RWPE2 (cell line): ENCODE data around the gene PHACTR4.
"Not testable (repeated sequence)": the region's sequence is repeated elsewhere in the genome, so short reads cannot be mapped to it uniquely, and the experiment has no call there.

Experiments used
- ATAC-seq: fragments of 200-7000 bp; cut with Tn5 transposase; 3 replicates; pipeline ENCODE4 v1.9.1; 2021; ENCODE audit warnings: low read depth
- DNase-seq: peaks from one replicate; pipeline ENCODE4 v3.0.0-alpha.2; 2020; ENCODE audit warnings: low spot score
- H3K27ac ChIP-seq: fragments of 450-650 bp; 2 replicates; pipeline ENCODE4 v1.5.1; 2017; ENCODE audit warnings: mild to moderate bottlenecking; ENCODE audit not compliant: poor library complexity, severe bottlenecking
- H3K27me3 ChIP-seq: fragments of 250-450 bp; sonication (Bioruptor Pico); 2 replicates; pipeline ENCODE4 v1.5.1; 2021; ENCODE audit warnings: mild to moderate bottlenecking, moderate library complexity; ENCODE audit not compliant: insufficient read depth, poor library complexity, severe bottlenecking
- H3K36me3 ChIP-seq: fragments of 250-450 bp; sonication (Bioruptor Pico); 2 replicates; pipeline ENCODE4 v1.5.1; 2020; ENCODE audit warnings: low read depth, mild to moderate bottlenecking, moderate library complexity
- H3K4me1 ChIP-seq: fragments of 250-450 bp; sonication (Bioruptor Pico); 2 replicates; pipeline ENCODE4 v1.5.1; 2021; ENCODE audit warnings: mild to moderate bottlenecking, moderate library complexity; ENCODE audit not compliant: insufficient read depth, poor library complexity, severe bottlenecking
- H3K4me3 ChIP-seq: fragments of 250-450 bp; sonication (Bioruptor Pico); 2 replicates; pipeline ENCODE4 v1.5.1; 2021; ENCODE audit warnings: mild to moderate bottlenecking, moderate library complexity; ENCODE audit not compliant: severe bottlenecking
- H3K9me3 ChIP-seq: fragments of 250-450 bp; sonication (Bioruptor Pico); 2 replicates; pipeline ENCODE4 v1.5.1; 2021; ENCODE audit warnings: mild to moderate bottlenecking, moderate library complexity; ENCODE audit not compliant: severe bottlenecking
- CTCF ChIP-seq: fragments of 450-650 bp; IDR thresholded peaks from one replicate; pipeline ENCODE4 v1.5.1; 2017; ENCODE audit warnings: mild to moderate bottlenecking, moderate library complexity; ENCODE audit not compliant: poor library complexity, severe bottlenecking

The PHACTR4 gene

GRCh38 chr1:28439320-28439719 is 69.8 kb downstream of the PHACTR4 start:
- DNase-seq, result no peak
- Histone ChIP-seq H3K36me3 (peaks cover 8% of the 10 kb centered on the region; the same call in 1 of the 2 replicates), H3K4me1 (peaks cover 30% of the 10 kb centered on the region), H3K27me3 (no peaks in the 10 kb centered on the region), H3K9me3 (no peaks in the 10 kb centered on the region), H3K4me3 (no peak overlapping the region), H3K27ac (peak overlapping the region; percentile 89)
- no peak for ATAC-seq
- no peak for TF ChIP-seq CTCF

- ATAC-seq (no peak), DNase-seq (no peak)
- Histone ChIP-seq H3K27me3 (no peaks in the 10 kb centered on the region), H3K36me3 (peaks cover 4% of the 10 kb centered on the region; the same call in 1 of the 2 replicates), H3K9me3 (no peaks in the 10 kb centered on the region), H3K27ac (no peak overlapping the region), H3K4me1 (peaks cover 28% of the 10 kb centered on the region), H3K4me3 (no peak overlapping the region)
- TF ChIP-seq CTCF, result no peak
These were observed 72.1 kb downstream of the PHACTR4 start for GRCh38 chr1:28441674-28442073.

GRCh38 chr1:28443550-28443949 is 74.0 kb downstream of the PHACTR4 start:
- DNase-seq (no peak), ATAC-seq (no peak)
- no peaks in the 10 kb centered on the region for H3K9me3 ChIP-seq
- peak overlapping the region; percentile 9 for H3K27ac ChIP-seq
- TF ChIP-seq CTCF, result no peak
- no peak overlapping the region for H3K4me3 ChIP-seq
- no peaks in the 10 kb centered on the region for H3K27me3 ChIP-seq
- H3K4me1 ChIP-seq, result peaks cover 16% of the 10 kb centered on the region
- H3K36me3 ChIP-seq, result peaks cover 8% of the 10 kb centered on the region

- Histone ChIP-seq H3K4me1 (peaks cover 17% of the 10 kb centered on the region), H3K27me3 (no peaks in the 10 kb centered on the region), H3K4me3 (no peak overlapping the region), H3K36me3 (peaks cover 13% of the 10 kb centered on the region; the same call in 1 of the 2 replicates), H3K27ac (no peak overlapping the region), H3K9me3 (no peaks in the 10 kb centered on the region)
- no peak for ATAC-seq
- no peak for DNase-seq
- TF ChIP-seq CTCF, result no peak
These were observed 78.1 kb downstream of the PHACTR4 start for GRCh38 chr1:28447679-28448078.

GRCh38 chr1:28448094-28448611 is 78.6 kb downstream of the PHACTR4 start:
- peaks cover 13% of the 10 kb centered on the region; the same call in 1 of the 2 replicates for H3K36me3 ChIP-seq
- H3K9me3 ChIP-seq, ATAC-seq, H3K27me3 ChIP-seq, H3K27ac ChIP-seq, H3K4me3 ChIP-seq, DNase-seq: not testable (repeated sequence)
- peaks cover 17% of the 10 kb centered on the region for H3K4me1 ChIP-seq
